ENCODE measurements around the gene SH2B2. TPM values are rescaled to one million over a fixed set of nuclear protein-coding genes. Genes with fewer than 3 reads are reported as not detected.

SH2B2 gene
- total and polyA plus RNA-seq, 4 donors, result 0.65 to 1.4 (median 1.0) TPM; not detected in 1

GRCh38 chr7:102304668-102305067 is 18.0 kb downstream of the SH2B2 start:
- H3K9me3 ChIP-seq (ENCODE audit: control insufficient read depth in 4 of 4, low read length in 3 of 4), result no peaks in the 10 kb centered on the region
- no peak overlapping the region for H3K27ac ChIP-seq (ENCODE audit: low read depth in 1 of 2, low read length in 2 of 2)
- peaks cover 0 to 6% (median 0%) of the 10 kb centered on the region in 4 donors for H3K4me1 ChIP-seq (ENCODE audit: control insufficient read depth in 4 of 4, insufficient read depth in 4 of 4, low read length in 3 of 4)
- no peaks in the 10 kb centered on the region for H3K36me3 ChIP-seq (ENCODE audit: control insufficient read depth in 4 of 4, insufficient read depth in 3 of 4, low read depth in 1 of 4, low read length in 3 of 4)
- 82% methylated on average over 11 of the region's 11 CpGs for WGBS
- TF ChIP-seq GABPA (IDR thresholded peaks at IDR 0.05 in 1 of 2, conservative IDR thresholded peaks at IDR 0.05 in 1 of 2), result no peak
- no peak for TF ChIP-seq TAF1 (conservative IDR thresholded peaks at IDR 0.05)
- TF ChIP-seq JUND (IDR thresholded peaks at IDR 0.05), result no peak
- TF ChIP-seq MAX (IDR thresholded peaks at IDR 0.05), result no peak
- H3K9ac ChIP-seq (ENCODE audit: low read depth in 1 of 2, low read length in 2 of 2), result no peak overlapping the region
- no peak overlapping the region for H3K4me3 ChIP-seq (ENCODE audit: low read depth in 1 of 3, low read length in 3 of 3)
- no peak for DNase-seq (ENCODE audit: low spot score)
- no peaks in the 10 kb centered on the region for H3K27me3 ChIP-seq (ENCODE audit: control insufficient read depth in 4 of 4, insufficient read depth in 4 of 4, low read length in 3 of 4)

GRCh38 chr7:102305414-102306268 is 19.0 kb downstream of the SH2B2 start:
- peaks cover 0 to 3% (median 0%) of the 10 kb centered on the region in 4 donors for H3K4me1 ChIP-seq (ENCODE audit: control insufficient read depth in 4 of 4, insufficient read depth in 4 of 4, low read length in 3 of 4)
- H3K27ac ChIP-seq (ENCODE audit: low read depth in 1 of 2, low read length in 2 of 2), result no peak overlapping the region
- 93% methylated on average over 17 of the region's 17 CpGs for WGBS

More at GRCh38 chr7:102305414-102306268, 19.0 kb downstream of the SH2B2 start:
- TF ChIP-seq SP1 (IDR thresholded peaks at IDR 0.05), result no peak
- TF ChIP-seq FOXA2 (IDR thresholded peaks at IDR 0.05), result no peak
- TF ChIP-seq JUND (IDR thresholded peaks at IDR 0.05), result no peak
- TF ChIP-seq NR2F2 (IDR thresholded peaks at IDR 0.05), result no peak
- TF ChIP-seq ATF3 (IDR thresholded peaks at IDR 0.05), result no peak
- no peak for TF ChIP-seq CTCF (IDR thresholded peaks at IDR 0.05; ENCODE audit: low read depth, low read length, missing input control)
- no peak for TF ChIP-seq HNF4G (IDR thresholded peaks at IDR 0.05)
- TF ChIP-seq TAF1 (conservative IDR thresholded peaks at IDR 0.05), result no peak
- TF ChIP-seq RAD21 (IDR thresholded peaks at IDR 0.05), result no peak
- no peak for TF ChIP-seq MAX (IDR thresholded peaks at IDR 0.05)
- TF ChIP-seq RXRA (IDR thresholded peaks at IDR 0.05), result no peak
- no peak for TF ChIP-seq GABPA (IDR thresholded peaks at IDR 0.05 in 1 of 2, conservative IDR thresholded peaks at IDR 0.05 in 1 of 2)
- no peak for TF ChIP-seq EGR1 (IDR thresholded peaks at IDR 0.05; ENCODE audit: low read depth in 2 of 2)
- no peak for TF ChIP-seq HNF4A (conservative IDR thresholded peaks at IDR 0.05)
- no peak for TF ChIP-seq YY1 (IDR thresholded peaks at IDR 0.05)
- TF ChIP-seq FOXA1 (IDR thresholded peaks at IDR 0.05), result no peak
- no peak for TF ChIP-seq ZBTB33 (IDR thresholded peaks at IDR 0.05)
- TF ChIP-seq REST (IDR thresholded peaks at IDR 0.05), result no peak
- no peaks in the 10 kb centered on the region for H3K9me3 ChIP-seq (ENCODE audit: control insufficient read depth in 4 of 4, low read length in 3 of 4)
- no peak for DNase-seq (ENCODE audit: low spot score)
- no peaks in the 10 kb centered on the region for H3K36me3 ChIP-seq (ENCODE audit: control insufficient read depth in 4 of 4, insufficient read depth in 3 of 4, low read depth in 1 of 4, low read length in 3 of 4)
- H3K9ac ChIP-seq (ENCODE audit: low read depth in 1 of 2, low read length in 2 of 2), result no peak overlapping the region
- H3K4me3 ChIP-seq (ENCODE audit: low read depth in 1 of 3, low read length in 3 of 3), result no peak overlapping the region
- H3K27me3 ChIP-seq (ENCODE audit: control insufficient read depth in 4 of 4, insufficient read depth in 4 of 4, low read length in 3 of 4), result no peaks in the 10 kb centered on the region
